ENCODE data around the gene STEAP1B.

The STEAP1B gene

GRCh38 chr7:22373388-22373787 lies 126.6 kb downstream of the STEAP1B start:
- Histone ChIP-seq H3K27ac (ENCODE audit: low read length) (no peak overlapping the region), H3K27me3 (ENCODE audit: control insufficient read depth, insufficient read depth, low read length) (no peaks in the 10 kb centered on the region), H3K9me3 (ENCODE audit: control insufficient read depth, insufficient read depth, low read length) (no peaks in the 10 kb centered on the region), H3K36me3 (ENCODE audit: control insufficient read depth, insufficient read depth, low read length) (no peaks in the 10 kb centered on the region), H3K4me1 (ENCODE audit: control insufficient read depth, insufficient read depth, low read length) (no peaks in the 10 kb centered on the region; the same call in 1 of the 2 replicates), H3K4me3 (ENCODE audit: low read length) (no peak overlapping the region)
- DNase-seq (ENCODE audit: low read depth, low spot score) = no peak
- no CpG with 5 or more reads among the region's 3 CpGs for WGBS (ENCODE audit: insufficient coverage, insufficient read length)

- Histone ChIP-seq H3K36me3 (ENCODE audit: control insufficient read depth, insufficient read depth, low read length) (no peaks in the 10 kb centered on the region), H3K4me3 (ENCODE audit: low read length) (no peak overlapping the region), H3K27ac (ENCODE audit: low read length) (no peak overlapping the region), H3K4me1 (ENCODE audit: control insufficient read depth, insufficient read depth, low read length) (no peaks in the 10 kb centered on the region; the same call in 1 of the 2 replicates), H3K27me3 (ENCODE audit: control insufficient read depth, insufficient read depth, low read length) (no peaks in the 10 kb centered on the region), H3K9me3 (ENCODE audit: control insufficient read depth, insufficient read depth, low read length) (no peaks in the 10 kb centered on the region)
- no CpG with 5 or more reads among the region's 6 CpGs for WGBS (ENCODE audit: insufficient coverage, insufficient read length)
- no peak for DNase-seq (ENCODE audit: low read depth, low spot score)
Observed at GRCh38 chr7:22372863-22373262, 127.1 kb downstream of the STEAP1B start.

- Histone ChIP-seq H3K27ac (ENCODE audit: low read length) (no peak overlapping the region), H3K9me3 (ENCODE audit: control insufficient read depth, insufficient read depth, low read length) (no peaks in the 10 kb centered on the region), H3K4me1 (ENCODE audit: control insufficient read depth, insufficient read depth, low read length) (no peaks in the 10 kb centered on the region; the same call in 1 of the 2 replicates), H3K36me3 (ENCODE audit: control insufficient read depth, insufficient read depth, low read length) (no peaks in the 10 kb centered on the region), H3K27me3 (ENCODE audit: control insufficient read depth, insufficient read depth, low read length) (no peaks in the 10 kb centered on the region), H3K4me3 (ENCODE audit: low read length) (no peak overlapping the region)
- no peak for DNase-seq (ENCODE audit: low read depth, low spot score)
Observed at GRCh38 chr7:22371878-22372277, 128.1 kb downstream of the STEAP1B start.

Measured in iPS DF 6.9 (cell line).